T-cell (primary cell): ENCODE measurements around the gene CTAGE1. TPM values are rescaled to one million over a fixed set of nuclear protein-coding genes. Genes with fewer than 3 reads are reported as not detected.
A peak's percentile ranks its signal among the peaks of the same experiment; 100 is the strongest.
"Not testable (repeated sequence)": the region's sequence is repeated elsewhere in the genome, so short reads cannot be mapped to it uniquely, and the experiment has no call there.

Source experiments
- ATAC-seq, 4 experiments: fragments of 200-7000 bp in 3 of 4; fragments of 150-1000 bp in 1 of 4; cut with Tn5 transposase; replicated peaks in 1 of 4; 1 replicate in 3 of 4; 2 replicates in 1 of 4; pipeline ENCODE4 v1.10.0; 2021; ENCODE audit warnings: moderate library complexity in 3 of 4, mild to moderate bottlenecking in 2 of 4, moderate number of reproducible peaks in 1 of 4
- CTCF ChIA-PET, 2 donors: fragments of 300-600 bp; sonication (Branson Sonifier 250); formaldehyde crosslinking; loops; one replicate each; lab custom pipeline; 2022; ENCODE audit warnings: antibody characterized with exemption in 2 of 2; lab: Charles Lee
- POLR2A ChIA-PET, 2 donors: fragments of 300-600 bp; sonication (Branson Sonifier 250); formaldehyde crosslinking; loops; one replicate each; lab custom pipeline; 2022; ENCODE audit warnings: antibody characterized with exemption in 2 of 2; lab: Charles Lee
- DNase-seq, 35 experiments: peaks; one replicate each; pipeline versions ENCODE4 v3.0.0 to v3.0.0-alpha.2; 2013 to 2023
- H3K27ac ChIP-seq: one replicate; pipeline ENCODE4 v1.5.1; 2013; ENCODE audit warnings: low read length
- H3K27me3 ChIP-seq, 2 experiments: replicated peaks in 1 of 2; 1 replicate in 1 of 2; 2 replicates in 1 of 2; pipeline versions ENCODE4 v1.6.1 to v1.7.0; 2013; ENCODE audit warnings: low read length in 1 of 2, mixed read lengths in 1 of 2; ENCODE audit not compliant: control insufficient read depth in 2 of 2, insufficient read depth in 2 of 2; ENCODE audit errors: extremely low read depth in 1 of 2
- H3K36me3 ChIP-seq, 2 donors: 1 replicate in 1 of 2; 2 replicates in 1 of 2; pipeline versions ENCODE4 v1.6.1 to v1.7.0; 2013; ENCODE audit warnings: low read length in 1 of 2; ENCODE audit not compliant: control insufficient read depth in 2 of 2, insufficient read depth in 1 of 2; ENCODE audit errors: extremely low read depth in 1 of 2
- H3K4me1 ChIP-seq, 2 experiments: 1 replicate in 1 of 2; 2 replicates in 1 of 2; pipeline versions ENCODE4 v1.6.1 to v1.7.0; 2013; ENCODE audit warnings: low read length in 2 of 2, mixed read lengths in 1 of 2; ENCODE audit not compliant: insufficient read depth in 2 of 2, control insufficient read depth in 1 of 2; ENCODE audit errors: extremely low read depth in 1 of 2
- H3K4me3 ChIP-seq, 2 donors: 1 replicate in 1 of 2; 2 replicates in 1 of 2; pipeline versions ENCODE4 v1.5.1 to v1.7.0; 2013; ENCODE audit warnings: mild to moderate bottlenecking in 2 of 2, low read length in 1 of 2, moderate library complexity in 1 of 2; ENCODE audit not compliant: control insufficient read depth in 1 of 2; ENCODE audit errors: extremely low read depth in 1 of 2
- H3K9me3 ChIP-seq: 2 replicates; pipeline ENCODE4 v1.7.0; 2013
- H3K27ac Mint-ChIP-seq, 2 donors: one replicate each; pipeline ENCODE4 v1.8.0; 2020 to 2021; ENCODE audit warnings: mild to moderate bottlenecking in 2 of 2, mixed read lengths in 2 of 2
- H3K27me3 Mint-ChIP-seq, 2 donors: one replicate each; pipeline ENCODE4 v1.8.0; 2021 to 2022; ENCODE audit warnings: mixed read lengths in 2 of 2
- H3K36me3 Mint-ChIP-seq: one replicate; pipeline ENCODE4 v1.8.0; 2021; ENCODE audit warnings: mixed read lengths
- H3K4me1 Mint-ChIP-seq, 3 donors: one replicate each; pipeline ENCODE4 v1.8.0; 2020 to 2022; ENCODE audit warnings: mixed read lengths in 3 of 3, mild to moderate bottlenecking in 1 of 3
- H3K4me3 Mint-ChIP-seq, 3 donors: one replicate each; pipeline ENCODE4 v1.8.0; 2020 to 2022; ENCODE audit warnings: mild to moderate bottlenecking in 3 of 3, mixed read lengths in 3 of 3, moderate library complexity in 3 of 3
- H3K9me3 Mint-ChIP-seq, 3 donors: one replicate each; pipeline ENCODE4 v1.8.0; 2020 to 2022; ENCODE audit warnings: mixed read lengths in 3 of 3
- WGBS: methylation state at CpG from one replicate; pipeline ENCODE4 v1.1.5; 2013; ENCODE audit warnings: missing lambda C conversion rate; ENCODE audit not compliant: insufficient coverage; 5-methylcytosine and 5-hydroxymethylcytosine counted together
- total RNA-seq, 35 experiments: library from RNA in 6 of 35; stranded (reverse) in 6 of 35; fragments of 120-200 nt in 1 of 35; gene quantifications; one replicate each; pipeline versions ENCODE4 v1.2.1 to v1.2.4 and lab custom pipeline; 2013 to 2026

Gene CTAGE1
- total RNA-seq, 5 donors from 2014 or later (not counting 1 experiment from before 2014, with no cell fraction given), result not detected

GRCh38 chr18:22394428-22394827 lies 23.3 kb downstream of the CTAGE1 start:
- no peak overlapping the region for H3K4me3 ChIP-seq
- Mint-ChIP-seq H3K27me3 (no peaks in the 10 kb centered on the region), H3K9me3 (no peaks in the 10 kb centered on the region), H3K27ac (no peak overlapping the region), H3K36me3 (no peaks in the 10 kb centered on the region), H3K4me1 (peaks cover 0 to 11% (median 7%) of the 10 kb centered on the region in 3 donors), H3K4me3 (no peak overlapping the region)
- WGBS, result 44% methylated on average over 3 of the region's 5 CpGs
- no peaks in the 10 kb centered on the region for H3K36me3 ChIP-seq
- ChIA-PET CTCF (interaction anchor here in 1 of 2 donors (0.7 kb wide), 1 partner anchor 22 kb away, joined by 3 read pairs; no protein-coding TSS in a partner anchor), POLR2A (interaction anchor here in 1 of 2 donors (0.6 kb wide), 1 partner anchor 224 kb away, joined by 11 read pairs; no protein-coding TSS in a partner anchor)
- H3K27ac ChIP-seq, result no peak overlapping the region
- no peaks in the 10 kb centered on the region for H3K27me3 ChIP-seq
- peaks cover 0 to 6% of the 10 kb centered on the region in 2 experiments for H3K4me1 ChIP-seq
- DNase-seq (no peak), ATAC-seq (no peak)
- no peaks in the 10 kb centered on the region for H3K9me3 ChIP-seq

DNA sequence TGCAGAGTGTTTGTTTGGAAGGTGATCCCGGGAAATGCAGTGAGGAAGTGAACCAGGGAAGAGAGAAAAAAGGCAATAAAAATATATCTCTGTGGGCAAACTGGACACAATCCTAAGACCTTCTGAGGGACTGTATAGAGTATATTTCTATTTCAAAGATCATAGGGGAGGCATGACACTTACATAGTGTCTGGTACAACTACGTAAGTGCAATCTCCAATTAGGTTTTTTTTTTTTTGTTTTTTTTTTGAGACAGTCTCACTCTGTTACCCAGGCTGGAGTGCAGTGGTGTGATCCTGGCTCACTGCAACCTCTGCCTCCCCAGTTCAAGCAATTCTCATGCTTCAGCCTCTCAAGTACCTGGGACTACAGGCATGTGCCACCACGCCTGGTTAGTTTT lies 24.6 kb downstream of the CTAGE1 start:
- CTCF ChIA-PET, DNase-seq, H3K4me3 Mint-ChIP-seq, H3K9me3 ChIP-seq, H3K4me1 ChIP-seq, H3K9me3 Mint-ChIP-seq, H3K27ac Mint-ChIP-seq, H3K4me3 ChIP-seq, ATAC-seq, POLR2A ChIA-PET, H3K27ac ChIP-seq, H3K27me3 ChIP-seq, H3K27me3 Mint-ChIP-seq, H3K36me3 ChIP-seq, H3K36me3 Mint-ChIP-seq: not testable (repeated sequence)
- WGBS, result 100% methylated on average over 1 of the region's 3 CpGs
- peaks cover 0 to 11% (median 7%) of the 10 kb centered on the region in 3 donors for H3K4me1 Mint-ChIP-seq

- H3K27ac ChIP-seq, result peak overlapping the region; percentile 54
- ATAC-seq, result peak; percentile 27 to 73 (median 56)
These were observed 26.0 kb downstream of the CTAGE1 start for GRCh38 chr18:22391407-22392345.

DNA sequence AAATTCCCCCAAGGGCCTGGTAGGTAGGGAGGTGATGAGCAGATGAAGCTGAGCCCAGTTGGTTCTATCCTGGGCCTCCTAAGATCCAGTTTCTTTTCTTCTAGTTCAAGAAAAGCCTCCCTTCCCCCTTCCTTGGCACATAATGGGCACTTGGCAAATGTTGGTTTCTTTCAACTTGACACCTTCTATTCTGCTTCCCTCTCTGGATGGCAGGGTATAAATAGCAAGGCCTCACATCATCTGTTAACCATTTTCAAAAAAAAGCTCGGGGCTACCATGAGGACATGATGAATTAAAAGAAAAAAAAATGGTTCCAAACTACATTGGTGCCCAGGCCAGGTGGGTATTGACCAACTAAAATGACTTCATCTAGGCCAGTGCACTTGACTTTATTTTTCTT lies 29.9 kb downstream of the CTAGE1 start:
- no peak overlapping the region for H3K27ac Mint-ChIP-seq
- no peaks in the 10 kb centered on the region for H3K27me3 ChIP-seq
- ATAC-seq (no peak), DNase-seq (no peak)
- H3K9me3 Mint-ChIP-seq, result peaks cover 0 to 5% (median 4%) of the 10 kb centered on the region in 3 donors
- H3K4me3 ChIP-seq, result no peak overlapping the region
- no CpG with 5 or more reads among the region's 1 CpG for WGBS
- ChIA-PET POLR2A (no interaction called here), CTCF (interaction anchor here in 1 of 2 donors (0.6 kb wide), 1 partner anchor 795 kb away, joined by 4 read pairs; no protein-coding TSS in a partner anchor)
- H3K4me3 Mint-ChIP-seq, result no peak overlapping the region
- H3K36me3 ChIP-seq, result no peaks in the 10 kb centered on the region
- H3K36me3 Mint-ChIP-seq, result no peaks in the 10 kb centered on the region
- peaks cover 0 to 13% (median 7%) of the 10 kb centered on the region in 3 donors for H3K4me1 Mint-ChIP-seq
- H3K4me1 ChIP-seq, result peaks cover 0 to 6% of the 10 kb centered on the region in 2 experiments
- H3K27ac ChIP-seq, result no peak overlapping the region
- H3K27me3 Mint-ChIP-seq, result no peaks in the 10 kb centered on the region
- H3K9me3 ChIP-seq, result no peaks in the 10 kb centered on the region

More at GRCh38 chr18:22391407-22392345, 26.0 kb downstream of the CTAGE1 start:
- H3K27me3 ChIP-seq, result no peaks in the 10 kb centered on the region
- DNase-seq, result peak in 33 of 35 experiments; percentile 18 to 79 (median 47)
- CTCF ChIA-PET, result no interaction called here
- peaks cover 0 to 11% (median 7%) of the 10 kb centered on the region in 3 donors for H3K4me1 Mint-ChIP-seq
- no CpG with 5 or more reads among the region's 6 CpGs for WGBS
- no peaks in the 10 kb centered on the region for H3K36me3 Mint-ChIP-seq
- H3K9me3 Mint-ChIP-seq, result peaks cover 0 to 5% (median 4%) of the 10 kb centered on the region in 3 donors
- H3K4me3 ChIP-seq, result no peak overlapping the region
- no peaks in the 10 kb centered on the region for H3K27me3 Mint-ChIP-seq
- H3K9me3 ChIP-seq, result no peaks in the 10 kb centered on the region
- POLR2A ChIA-PET, result interaction anchor here in 1 of 2 donors (1.5 kb wide), 1 partner anchor 44 kb away, joined by 5 read pairs; no protein-coding TSS in a partner anchor
- peaks cover 0 to 6% of the 10 kb centered on the region in 2 experiments for H3K4me1 ChIP-seq
- H3K27ac Mint-ChIP-seq, result no peak overlapping the region
- no peaks in the 10 kb centered on the region for H3K36me3 ChIP-seq
- H3K4me3 Mint-ChIP-seq, result no peak overlapping the region

DNA sequence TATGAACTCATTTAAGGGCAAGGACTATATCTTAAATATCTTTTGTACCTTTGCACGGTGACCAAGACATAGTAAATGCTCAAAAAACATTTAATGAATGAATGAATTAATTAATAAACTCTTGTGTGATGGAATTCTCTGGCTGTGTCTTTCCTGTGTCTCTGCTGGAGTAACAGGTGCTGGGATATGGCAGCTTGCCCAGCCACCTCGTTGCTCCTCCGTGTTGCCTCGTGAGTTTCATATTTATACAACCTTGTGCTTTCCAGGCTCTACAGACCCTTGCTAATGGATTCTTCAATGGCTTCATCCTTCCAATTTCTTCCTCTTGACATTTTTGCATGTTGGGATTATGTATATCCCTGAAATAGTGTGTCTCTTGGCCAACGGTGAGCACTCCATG lies 30.4 kb downstream of the CTAGE1 start:
- peaks cover 0 to 5% of the 10 kb centered on the region in 2 experiments for H3K4me1 ChIP-seq
- H3K27ac Mint-ChIP-seq, result no peak overlapping the region

DNA sequence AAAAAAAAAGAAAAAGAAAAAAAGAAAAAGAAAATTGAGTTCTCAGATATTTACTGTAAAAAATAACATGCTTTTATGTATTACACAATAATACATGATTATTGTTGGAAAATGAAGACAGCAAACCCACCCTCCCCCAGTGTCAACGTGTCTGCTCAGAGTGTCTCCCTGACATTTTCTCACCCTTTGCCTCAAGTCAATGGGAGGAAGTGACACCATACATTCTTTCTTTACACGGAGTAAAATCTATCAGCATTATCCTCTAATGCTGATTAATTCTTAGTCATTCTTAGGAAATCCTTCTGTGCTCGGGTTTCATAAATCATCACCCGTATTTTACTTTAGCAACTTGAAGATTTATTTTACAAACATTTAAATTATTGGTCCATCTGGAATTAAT lies 32.0 kb downstream of the CTAGE1 start:
- Histone ChIP-seq H3K27ac (no peak overlapping the region), H3K4me1 (no peaks in the 10 kb centered on the region), H3K27me3 (no peaks in the 10 kb centered on the region), H3K4me3 (no peak overlapping the region), H3K9me3 (no peaks in the 10 kb centered on the region), H3K36me3 (no peaks in the 10 kb centered on the region)
- ChIA-PET CTCF (no interaction called here), POLR2A (no interaction called here)
- H3K27me3 Mint-ChIP-seq, result no peaks in the 10 kb centered on the region
- no peak overlapping the region for H3K4me3 Mint-ChIP-seq
- DNase-seq (peak in 9 of 35 experiments; percentile 3 to 42 (median 19)), ATAC-seq (no peak)
- peaks cover 0 to 2% (median 0%) of the 10 kb centered on the region in 3 donors for H3K4me1 Mint-ChIP-seq
- H3K36me3 Mint-ChIP-seq, result no peaks in the 10 kb centered on the region
- WGBS, result no CpG with 5 or more reads among the region's 4 CpGs
- H3K27ac Mint-ChIP-seq, result no peak overlapping the region
- H3K9me3 Mint-ChIP-seq, result peaks cover 0 to 5% (median 4%) of the 10 kb centered on the region in 3 donors

More for the DNA sequence above, 30.4 kb downstream of the CTAGE1 start:
- no peak for ATAC-seq
- POLR2A ChIA-PET, result no interaction called here
- CTCF ChIA-PET, result interaction anchor here in 1 of 2 donors (0.6 kb wide), 1 partner anchor 794 kb away, joined by 4 read pairs; no protein-coding TSS in a partner anchor
- Mint-ChIP-seq H3K36me3 (no peaks in the 10 kb centered on the region), H3K27me3 (no peaks in the 10 kb centered on the region), H3K9me3 (peaks cover 0 to 5% (median 4%) of the 10 kb centered on the region in 3 donors), H3K4me3 (no peak overlapping the region), H3K4me1 (peaks cover 0 to 13% (median 7%) of the 10 kb centered on the region in 3 donors)
- Histone ChIP-seq H3K36me3 (no peaks in the 10 kb centered on the region), H3K27ac (no peak overlapping the region), H3K27me3 (no peaks in the 10 kb centered on the region), H3K9me3 (no peaks in the 10 kb centered on the region), H3K4me3 (no peak overlapping the region)
- WGBS, result 40% methylated on average over 1 of the region's 5 CpGs
- DNase-seq, result no peak
